GM12892 (cell line): ENCODE data around the gene TEPSIN.
A peak's percentile ranks its signal among the peaks of the same experiment; 100 is the strongest.

ENCODE experiments used
- DNase-seq: peaks from one replicate; pipeline ENCODE4 v3.0.0; 2011; ENCODE audit not compliant: insufficient read length
- FAIRE-seq: peaks from 2 replicates; lab custom pipeline; 2011; peaks lifted over from hg19 to GRCh38; lab: Jason Lieb, UNC
- POLR2A ChIP-seq: IDR thresholded peaks from 2 replicates; pipeline ENCODE4 v1.6.1; 2011; ENCODE audit warnings: low read depth, low read length, control low read depth
- POLR2AphosphoS5 ChIP-seq: IDR thresholded peaks from 2 replicates; pipeline ENCODE4 v1.6.1; 2011; ENCODE audit warnings: low read depth, low read length, control low read depth
- TAF1 ChIP-seq: IDR thresholded peaks from 2 replicates; pipeline ENCODE4 v1.6.1; 2011; ENCODE audit warnings: low read depth, mild to moderate bottlenecking, control low read depth, low read length, borderline replicate concordance

The TEPSIN gene

GRCh38 chr17:81239714-81240555 lies 1.1 kb upstream of the TEPSIN start:
- FAIRE-seq (no peak), DNase-seq (peak; percentile 54)
- TF ChIP-seq TAF1, result peak; percentile 30; the same call in 1 of the 2 replicates
- 0 out of 2 replicates have a peak, but pooled peaks have one; percentile 32 for TF ChIP-seq POLR2AphosphoS5
- 0 out of 2 replicates have a peak, but pooled peaks have one; percentile 16 for TF ChIP-seq POLR2A

- TF ChIP-seq POLR2AphosphoS5 (no peak), POLR2A (no peak), TAF1 (no peak)
- DNase-seq, result no peak
- no peak for FAIRE-seq
Observed at GRCh38 chr17:81238490-81238814, 403 bp downstream of the TEPSIN start.

- DNase-seq (no peak), FAIRE-seq (peak; percentile 65)
- TF ChIP-seq TAF1, result no peak
- TF ChIP-seq POLR2A, result no peak
- TF ChIP-seq POLR2AphosphoS5, result no peak
Observed at GRCh38 chr17:81237591-81238489, 1.0 kb downstream of the TEPSIN start.

GRCh38 chr17:81236784-81237183 lies 2.1 kb downstream of the TEPSIN start:
- TF ChIP-seq POLR2AphosphoS5, result no peak
- no peak for TF ChIP-seq TAF1
- no peak for TF ChIP-seq POLR2A
- DNase-seq (no peak), FAIRE-seq (no peak)

DNA sequence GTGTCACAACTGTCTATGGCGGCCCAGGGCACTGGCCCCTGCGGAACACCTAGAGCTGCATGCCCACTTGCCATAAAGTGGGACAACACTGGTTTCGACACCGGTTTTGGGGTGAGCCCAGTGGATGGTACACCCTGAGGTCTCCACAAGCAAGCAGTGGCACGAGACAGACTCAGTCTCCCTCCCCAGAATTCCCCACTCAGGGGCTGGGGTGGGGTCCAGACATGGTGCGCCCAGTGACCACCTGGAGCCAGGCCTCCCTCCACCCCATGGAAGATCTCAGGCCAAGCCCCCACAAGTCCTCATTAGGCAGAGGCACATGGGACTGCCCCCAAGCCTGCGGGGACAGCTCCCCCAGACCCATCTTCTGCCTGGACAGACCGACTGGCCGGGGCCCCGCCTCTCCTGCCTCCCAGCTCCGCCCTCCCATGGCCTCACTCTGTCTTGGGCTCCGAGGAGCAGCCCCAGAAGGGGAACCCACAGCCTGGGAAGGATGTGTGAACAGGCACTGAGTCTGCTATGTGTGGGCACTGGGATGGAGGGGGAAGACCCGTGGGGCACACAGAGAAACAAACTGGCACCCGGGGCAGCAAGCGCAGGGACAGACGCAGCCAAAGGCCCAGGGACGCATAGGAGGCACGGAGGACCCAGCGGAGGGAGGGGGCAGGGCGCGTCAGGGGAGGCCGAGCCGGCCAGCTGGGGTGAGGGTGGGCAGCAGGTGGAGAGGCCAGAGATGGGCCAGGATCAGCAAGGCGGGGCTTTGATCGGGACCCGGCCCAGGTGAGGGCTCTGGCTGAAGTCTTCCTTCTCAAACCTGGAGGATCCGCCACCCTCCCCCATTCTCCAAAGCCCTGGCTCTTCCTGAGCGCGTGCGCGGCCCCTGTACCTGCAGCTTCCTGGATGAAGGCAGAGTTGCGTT lies 2.8 kb downstream of the TEPSIN start:
- DNase-seq (no peak), FAIRE-seq (no peak)
- no peak for TF ChIP-seq POLR2A
- TF ChIP-seq POLR2AphosphoS5, result no peak
- TF ChIP-seq TAF1, result no peak

DNA sequence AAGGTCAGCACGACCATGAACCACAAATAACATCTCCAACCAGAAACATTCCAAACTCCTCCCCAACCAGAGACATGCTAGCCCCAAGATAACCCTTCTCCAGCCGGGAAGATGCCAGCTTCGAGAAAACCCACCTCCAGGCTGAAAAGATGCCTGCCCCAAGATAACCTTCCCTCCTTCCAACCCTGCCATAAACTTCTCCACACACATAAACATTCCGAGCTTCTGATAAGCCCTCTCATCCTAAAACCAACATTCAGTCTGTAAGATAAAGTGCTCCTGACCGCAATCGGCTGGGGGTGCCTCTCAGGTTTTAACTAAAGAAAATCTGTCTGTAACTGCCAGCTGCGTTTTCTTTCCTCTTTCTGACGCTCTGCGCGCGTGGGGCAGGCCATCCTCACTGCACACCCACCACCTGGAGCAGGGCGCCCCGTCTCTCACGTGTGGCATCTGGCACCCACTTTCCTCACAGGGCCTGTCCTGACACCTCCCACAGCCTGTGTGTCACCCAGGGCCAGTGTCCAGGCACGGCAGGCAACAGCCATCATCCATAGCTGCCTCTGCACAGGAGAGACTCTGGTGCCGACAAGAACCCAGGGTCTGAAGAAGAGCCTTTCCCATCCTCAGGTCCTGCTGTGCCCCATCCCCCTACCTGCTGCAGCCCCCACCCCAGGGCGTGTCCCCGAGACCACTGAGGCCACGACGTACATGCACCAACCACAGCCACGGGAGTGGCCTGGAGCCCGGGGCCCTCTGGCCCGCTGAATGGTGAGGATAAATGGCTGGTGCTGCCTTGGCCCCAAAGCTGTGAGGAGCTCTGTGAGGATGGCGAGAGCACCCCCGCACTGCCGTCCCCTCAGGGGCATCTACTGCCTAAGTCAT lies 3.7 kb downstream of the TEPSIN start:
- FAIRE-seq (no peak), DNase-seq (no peak)
- TF ChIP-seq TAF1 (no peak), POLR2AphosphoS5 (no peak), POLR2A (no peak)

DNA sequence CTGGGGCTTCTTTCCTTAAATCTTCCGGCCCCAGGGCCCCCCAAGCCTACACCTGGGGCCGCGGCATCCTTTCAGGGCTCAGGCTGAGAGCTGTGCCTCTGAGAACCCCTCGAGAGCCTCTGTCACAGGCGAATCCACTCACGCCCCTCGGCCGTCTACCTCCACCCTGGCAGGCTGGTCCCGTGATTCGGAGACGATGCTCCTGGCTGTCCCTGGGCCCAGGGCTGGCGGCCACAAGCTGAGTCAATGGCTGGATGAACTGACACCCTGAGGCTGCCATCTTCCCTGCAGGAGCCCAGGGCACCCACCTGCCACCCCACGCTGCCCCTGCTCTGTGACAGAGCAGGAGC lies 4.4 kb downstream of the TEPSIN start:
- TF ChIP-seq POLR2A (no peak), POLR2AphosphoS5 (no peak), TAF1 (no peak)
- FAIRE-seq, result no peak
- DNase-seq, result no peak

- DNase-seq, result no peak
- FAIRE-seq, result no peak
- TF ChIP-seq POLR2A (no peak), TAF1 (no peak), POLR2AphosphoS5 (no peak)
Observed at GRCh38 chr17:81233811-81234505, 4.9 kb downstream of the TEPSIN start.

GRCh38 chr17:81233316-81233715 lies 5.5 kb downstream of the TEPSIN start:
- no peak for FAIRE-seq
- DNase-seq, result no peak
- TF ChIP-seq POLR2A (no peak), POLR2AphosphoS5 (no peak), TAF1 (no peak)

- DNase-seq (no peak), FAIRE-seq (no peak)
- TF ChIP-seq POLR2A (no peak), POLR2AphosphoS5 (no peak), TAF1 (no peak)
Observed at GRCh38 chr17:81232616-81233241, 6.1 kb downstream of the TEPSIN start.
